T-cell (primary cell): Measurements from ENCODE around the gene PATJ. TPM values are rescaled to one million over a fixed set of nuclear protein-coding genes. Genes with fewer than 3 reads are reported as not detected.
"Not testable (repeated sequence)": the region's sequence is repeated elsewhere in the genome, so short reads cannot be mapped to it uniquely, and the experiment has no call there.

Experiments
- ATAC-seq, 4 experiments: fragments of 200-7000 bp in 3 of 4; fragments of 150-1000 bp in 1 of 4; cut with Tn5 transposase; replicated peaks in 1 of 4; 1 replicate in 3 of 4; 2 replicates in 1 of 4; pipeline ENCODE4 v1.10.0; 2021; ENCODE audit warnings: moderate library complexity in 3 of 4, mild to moderate bottlenecking in 2 of 4, moderate number of reproducible peaks in 1 of 4
- CTCF ChIA-PET, 2 donors: fragments of 300-600 bp; sonication (Branson Sonifier 250); formaldehyde crosslinking; loops; one replicate each; lab custom pipeline; 2022; ENCODE audit warnings: antibody characterized with exemption in 2 of 2; lab: Charles Lee
- POLR2A ChIA-PET, 2 donors: fragments of 300-600 bp; sonication (Branson Sonifier 250); formaldehyde crosslinking; loops; one replicate each; lab custom pipeline; 2022; ENCODE audit warnings: antibody characterized with exemption in 2 of 2; lab: Charles Lee
- DNase-seq, 35 experiments: peaks; one replicate each; pipeline versions ENCODE4 v3.0.0 to v3.0.0-alpha.2; 2013 to 2023
- H3K27ac ChIP-seq: one replicate; pipeline ENCODE4 v1.5.1; 2013; ENCODE audit warnings: low read length
- H3K27me3 ChIP-seq, 2 experiments: replicated peaks in 1 of 2; 1 replicate in 1 of 2; 2 replicates in 1 of 2; pipeline versions ENCODE4 v1.6.1 to v1.7.0; 2013; ENCODE audit warnings: low read length in 1 of 2, mixed read lengths in 1 of 2; ENCODE audit not compliant: control insufficient read depth in 2 of 2, insufficient read depth in 2 of 2; ENCODE audit errors: extremely low read depth in 1 of 2
- H3K36me3 ChIP-seq, 2 donors: 1 replicate in 1 of 2; 2 replicates in 1 of 2; pipeline versions ENCODE4 v1.6.1 to v1.7.0; 2013; ENCODE audit warnings: low read length in 1 of 2; ENCODE audit not compliant: control insufficient read depth in 2 of 2, insufficient read depth in 1 of 2; ENCODE audit errors: extremely low read depth in 1 of 2
- H3K4me1 ChIP-seq, 2 experiments: 1 replicate in 1 of 2; 2 replicates in 1 of 2; pipeline versions ENCODE4 v1.6.1 to v1.7.0; 2013; ENCODE audit warnings: low read length in 2 of 2, mixed read lengths in 1 of 2; ENCODE audit not compliant: insufficient read depth in 2 of 2, control insufficient read depth in 1 of 2; ENCODE audit errors: extremely low read depth in 1 of 2
- H3K4me3 ChIP-seq, 2 donors: 1 replicate in 1 of 2; 2 replicates in 1 of 2; pipeline versions ENCODE4 v1.5.1 to v1.7.0; 2013; ENCODE audit warnings: mild to moderate bottlenecking in 2 of 2, low read length in 1 of 2, moderate library complexity in 1 of 2; ENCODE audit not compliant: control insufficient read depth in 1 of 2; ENCODE audit errors: extremely low read depth in 1 of 2
- H3K9me3 ChIP-seq: 2 replicates; pipeline ENCODE4 v1.7.0; 2013
- H3K27ac Mint-ChIP-seq, 2 donors: one replicate each; pipeline ENCODE4 v1.8.0; 2020 to 2021; ENCODE audit warnings: mild to moderate bottlenecking in 2 of 2, mixed read lengths in 2 of 2
- H3K27me3 Mint-ChIP-seq, 2 donors: one replicate each; pipeline ENCODE4 v1.8.0; 2021 to 2022; ENCODE audit warnings: mixed read lengths in 2 of 2
- H3K36me3 Mint-ChIP-seq: one replicate; pipeline ENCODE4 v1.8.0; 2021; ENCODE audit warnings: mixed read lengths
- H3K4me1 Mint-ChIP-seq, 3 donors: one replicate each; pipeline ENCODE4 v1.8.0; 2020 to 2022; ENCODE audit warnings: mixed read lengths in 3 of 3, mild to moderate bottlenecking in 1 of 3
- H3K4me3 Mint-ChIP-seq, 3 donors: one replicate each; pipeline ENCODE4 v1.8.0; 2020 to 2022; ENCODE audit warnings: mild to moderate bottlenecking in 3 of 3, mixed read lengths in 3 of 3, moderate library complexity in 3 of 3
- H3K9me3 Mint-ChIP-seq, 3 donors: one replicate each; pipeline ENCODE4 v1.8.0; 2020 to 2022; ENCODE audit warnings: mixed read lengths in 3 of 3
- WGBS: methylation state at CpG from one replicate; pipeline ENCODE4 v1.1.5; 2013; ENCODE audit warnings: missing lambda C conversion rate; ENCODE audit not compliant: insufficient coverage; 5-methylcytosine and 5-hydroxymethylcytosine counted together
- total RNA-seq, 35 experiments: library from RNA in 6 of 35; stranded (reverse) in 6 of 35; fragments of 120-200 nt in 1 of 35; gene quantifications; one replicate each; pipeline versions ENCODE4 v1.2.1 to v1.2.4 and lab custom pipeline; 2013 to 2026

The PATJ gene
- total RNA-seq, 5 donors from 2014 or later (not counting 1 experiment from before 2014, with no cell fraction given) = 31.3 to 65.3 (median 35.7) TPM

DNA sequence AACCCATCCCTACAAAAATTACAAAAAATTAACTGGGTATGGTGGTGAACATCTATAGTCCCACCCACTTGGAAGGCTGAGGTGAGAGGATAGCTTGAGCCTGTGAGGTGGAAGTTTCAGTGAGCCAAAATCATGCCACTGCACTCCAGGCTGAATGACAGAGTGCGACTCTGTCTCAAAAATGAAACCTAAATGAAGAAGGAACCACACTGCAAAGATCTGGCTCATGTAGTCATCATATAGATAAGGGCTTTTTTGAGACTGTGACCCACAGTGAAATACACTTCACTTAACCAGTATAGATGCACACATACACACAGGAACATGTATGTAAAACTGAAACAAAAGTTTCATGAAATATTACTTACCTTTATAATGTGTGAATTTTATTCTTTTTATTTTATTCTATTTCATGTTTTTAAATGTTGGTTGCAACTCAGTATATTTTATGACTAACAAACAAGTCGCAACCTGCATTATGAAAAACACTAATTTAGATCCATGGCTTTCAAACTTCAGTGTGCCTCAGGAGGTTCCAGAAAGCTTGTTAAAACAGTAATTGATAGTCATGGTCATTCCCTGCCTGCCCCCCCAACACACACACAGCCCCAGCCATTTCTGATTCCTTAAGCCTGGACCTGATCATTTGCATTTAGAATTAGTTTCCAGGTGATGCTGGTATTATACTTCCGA lies 189.5 kb downstream of the PATJ start:
- H3K27me3 ChIP-seq = no peaks in the 10 kb centered on the region
- ChIA-PET CTCF (interaction anchor here in 1 of 2 donors (0.5 kb wide), 1 partner anchor 134 kb away, joined by 3 read pairs; no protein-coding TSS in a partner anchor), POLR2A (no interaction called here)
- no peaks in the 10 kb centered on the region for H3K9me3 Mint-ChIP-seq
- ATAC-seq (no peak), DNase-seq (no peak)
- peaks cover 4 to 8% (median 6%) of the 10 kb centered on the region in 3 donors for H3K4me1 Mint-ChIP-seq
- H3K27ac ChIP-seq = no peak overlapping the region
- H3K27ac Mint-ChIP-seq = no peak overlapping the region
- H3K9me3 ChIP-seq = no peaks in the 10 kb centered on the region
- no peaks in the 10 kb centered on the region for H3K36me3 ChIP-seq
- no CpG with 5 or more reads among the region's 3 CpGs for WGBS
- peaks cover 57% of the 10 kb centered on the region for H3K36me3 Mint-ChIP-seq
- H3K4me1 ChIP-seq = no peaks in the 10 kb centered on the region
- no peak overlapping the region for H3K4me3 ChIP-seq
- H3K4me3 Mint-ChIP-seq = no peak overlapping the region
- no peaks in the 10 kb centered on the region for H3K27me3 Mint-ChIP-seq

GRCh38 chr1:61935516-61935915 lies 193.2 kb downstream of the PATJ start:
- H3K9me3 ChIP-seq = no peaks in the 10 kb centered on the region
- H3K4me1 ChIP-seq = no peaks in the 10 kb centered on the region
- H3K36me3 ChIP-seq = no peaks in the 10 kb centered on the region
- no CpG with 5 or more reads among the region's 3 CpGs for WGBS
- Mint-ChIP-seq H3K36me3 (peaks cover 38% of the 10 kb centered on the region), H3K27ac (no peak overlapping the region), H3K9me3 (no peaks in the 10 kb centered on the region), H3K27me3 (no peaks in the 10 kb centered on the region), H3K4me3 (no peak overlapping the region), H3K4me1 (peaks cover 4 to 8% (median 6%) of the 10 kb centered on the region in 3 donors)
- POLR2A ChIA-PET = interaction anchor here in 1 of 2 donors (0.6 kb wide), 1 partner anchor 973 kb away, joined by 6 read pairs; no protein-coding TSS in a partner anchor
- no peak for DNase-seq
- CTCF ChIA-PET = no interaction called here
- H3K27ac ChIP-seq = no peak overlapping the region
- no peak overlapping the region for H3K4me3 ChIP-seq
- no peak for ATAC-seq
- H3K27me3 ChIP-seq = no peaks in the 10 kb centered on the region

GRCh38 chr1:61936839-61937238 lies 194.6 kb downstream of the PATJ start:
- Histone ChIP-seq H3K9me3 (no peaks in the 10 kb centered on the region), H3K27ac (no peak overlapping the region), H3K36me3 (no peaks in the 10 kb centered on the region), H3K4me3 (no peak overlapping the region), H3K27me3 (no peaks in the 10 kb centered on the region), H3K4me1 (no peaks in the 10 kb centered on the region)
- peaks cover 33% of the 10 kb centered on the region for H3K36me3 Mint-ChIP-seq
- ChIA-PET CTCF (no interaction called here), POLR2A (no interaction called here)
- no peak for ATAC-seq
- H3K4me1 Mint-ChIP-seq = peaks cover 4 to 8% (median 6%) of the 10 kb centered on the region in 3 donors
- DNase-seq = no peak
- WGBS = 79% methylated on average over 3 of the region's 5 CpGs
- no peaks in the 10 kb centered on the region for H3K27me3 Mint-ChIP-seq
- H3K27ac Mint-ChIP-seq = no peak overlapping the region
- H3K4me3 Mint-ChIP-seq = no peak overlapping the region
- no peaks in the 10 kb centered on the region for H3K9me3 Mint-ChIP-seq

DNA sequence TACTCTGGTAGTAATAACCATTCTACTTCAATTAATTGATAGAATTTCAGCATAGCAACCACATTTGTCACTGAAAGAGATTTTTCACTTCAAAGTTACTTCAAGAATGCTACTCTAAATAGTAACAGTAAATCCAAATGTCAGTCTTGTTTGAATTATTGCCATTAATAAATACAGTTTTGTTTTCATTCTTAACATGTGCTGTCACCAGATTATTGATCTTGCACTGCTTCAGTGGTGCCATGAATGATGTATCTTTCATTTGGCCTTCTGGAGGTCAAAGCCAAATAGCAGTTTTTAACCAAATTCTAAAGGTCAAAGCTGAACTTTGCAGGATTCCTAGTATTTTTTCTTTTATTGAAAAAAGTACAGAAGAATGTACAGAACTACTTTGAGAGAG lies 199.5 kb downstream of the PATJ start:
- no peaks in the 10 kb centered on the region for H3K4me1 Mint-ChIP-seq
- POLR2A ChIA-PET = no interaction called here
- Histone ChIP-seq H3K36me3 (peaks cover 0 to 4% of the 10 kb centered on the region in 2 donors), H3K9me3 (no peaks in the 10 kb centered on the region), H3K27ac (no peak overlapping the region), H3K4me3 (no peak overlapping the region), H3K27me3 (no peaks in the 10 kb centered on the region), H3K4me1 (no peaks in the 10 kb centered on the region)
- H3K27ac Mint-ChIP-seq = no peak overlapping the region
- peaks cover 34% of the 10 kb centered on the region for H3K36me3 Mint-ChIP-seq
- CTCF ChIA-PET = no interaction called here
- no peak overlapping the region for H3K4me3 Mint-ChIP-seq
- no peak for DNase-seq
- no peaks in the 10 kb centered on the region for H3K27me3 Mint-ChIP-seq
- no peak for ATAC-seq
- peaks cover 0 to 9% (median 0%) of the 10 kb centered on the region in 3 donors for H3K9me3 Mint-ChIP-seq

- Mint-ChIP-seq H3K27me3 (no peaks in the 10 kb centered on the region), H3K36me3 (peaks cover 30% of the 10 kb centered on the region), H3K4me1 (no peaks in the 10 kb centered on the region), H3K4me3 (no peak overlapping the region), H3K9me3 (peaks cover 0 to 9% (median 5%) of the 10 kb centered on the region in 3 donors), H3K27ac (no peak overlapping the region)
- no peaks in the 10 kb centered on the region for H3K4me1 ChIP-seq
- H3K4me3 ChIP-seq = no peak overlapping the region
- DNase-seq (no peak), ATAC-seq (no peak)
- H3K9me3 ChIP-seq = no peaks in the 10 kb centered on the region
- H3K27me3 ChIP-seq = no peaks in the 10 kb centered on the region
- peaks cover 0 to 4% of the 10 kb centered on the region in 2 donors for H3K36me3 ChIP-seq
- H3K27ac ChIP-seq = no peak overlapping the region
- POLR2A ChIA-PET = no interaction called here
- CTCF ChIA-PET = no interaction called here
- WGBS = 100% methylated on average over 4 of the region's 5 CpGs
Observed at GRCh38 chr1:61942856-61943255, 200.6 kb downstream of the PATJ start.

GRCh38 chr1:61948685-61949084 lies 206.4 kb downstream of the PATJ start:
- H3K27ac ChIP-seq, ATAC-seq, CTCF ChIA-PET, H3K4me3 ChIP-seq, H3K4me3 Mint-ChIP-seq, H3K36me3 ChIP-seq, H3K27ac Mint-ChIP-seq, H3K27me3 ChIP-seq, H3K9me3 Mint-ChIP-seq, H3K4me1 ChIP-seq, H3K4me1 Mint-ChIP-seq, H3K27me3 Mint-ChIP-seq, POLR2A ChIA-PET, H3K9me3 ChIP-seq, DNase-seq: not testable (repeated sequence)
- WGBS = 80% methylated on average over 1 of the region's 5 CpGs
- peaks cover 12% of the 10 kb centered on the region for H3K36me3 Mint-ChIP-seq
